ENCODE results near the gene COMMD9.

The COMMD9 gene

GRCh38 chr11:36238881-36239280 lies 50.3 kb downstream of the COMMD9 start:
- Histone ChIP-seq H3K4me3 (ENCODE audit: low read depth, low read length) (no peak overlapping the region), H3K9me3 (ENCODE audit: control insufficient read depth, insufficient read depth, low read depth, low read length) (no peaks in the 10 kb centered on the region), H3K4me1 (ENCODE audit: control insufficient read depth, insufficient read depth, low read length) (no peaks in the 10 kb centered on the region), H3K36me3 (ENCODE audit: control insufficient read depth in 2 of 2, insufficient read depth in 1 of 2, low read length in 2 of 2) (no peaks in the 10 kb centered on the region), H3K27ac (ENCODE audit: extremely low read depth, low read depth, low read length) (no peak overlapping the region)
- ChIA-PET POLR2A (no interaction called here), CTCF (interaction anchor here (1.3 kb wide), 1 partner anchor 27 kb away, joined by 6 read pairs; no protein-coding TSS in a partner anchor)
- TF ChIP-seq ZNF221 (tag by site-specific recombination; IDR thresholded peaks at IDR 0.05; ENCODE audit: borderline replicate concordance) (no peak), ZNF629 (tag by site-specific recombination; IDR thresholded peaks at IDR 0.05) (no peak)

- H3K27ac ChIP-seq (ENCODE audit: extremely low read depth, low read depth, low read length) = no peak overlapping the region
- H3K4me1 ChIP-seq (ENCODE audit: control insufficient read depth, insufficient read depth, low read length) = no peaks in the 10 kb centered on the region
- no peaks in the 10 kb centered on the region for H3K9me3 ChIP-seq (ENCODE audit: control insufficient read depth, insufficient read depth, low read depth, low read length)
- CTCF ChIA-PET = interaction anchor here (1.3 kb wide), 2 partner anchors 21 to 28 kb away, joined by 6 to 7 read pairs; no protein-coding TSS in a partner anchor
- no peak overlapping the region for H3K4me3 ChIP-seq (ENCODE audit: low read depth, low read length)
- POLR2A ChIA-PET = no interaction called here
- no peak for TF ChIP-seq ZNF639 (tag by site-specific recombination; IDR thresholded peaks at IDR 0.05)
- no peaks in the 10 kb centered on the region for H3K36me3 ChIP-seq (ENCODE audit: control insufficient read depth in 2 of 2, insufficient read depth in 1 of 2, low read length in 2 of 2)
Measured at GRCh38 chr11:36238036-36238631, 51.1 kb downstream of the COMMD9 start.

- Histone ChIP-seq H3K27ac (ENCODE audit: extremely low read depth, low read depth, low read length) (no peak overlapping the region), H3K4me3 (ENCODE audit: low read depth, low read length) (no peak overlapping the region), H3K36me3 (ENCODE audit: control insufficient read depth in 2 of 2, insufficient read depth in 1 of 2, low read length in 2 of 2) (no peaks in the 10 kb centered on the region), H3K9me3 (ENCODE audit: control insufficient read depth, insufficient read depth, low read depth, low read length) (no peaks in the 10 kb centered on the region), H3K4me1 (ENCODE audit: control insufficient read depth, insufficient read depth, low read length) (no peaks in the 10 kb centered on the region)
- TF ChIP-seq ZNF707 (tag by site-specific recombination; IDR thresholded peaks at IDR 0.05) (no peak), ZSCAN4 (tag by site-specific recombination; IDR thresholded peaks at IDR 0.05) (no peak), ZNF510 (tag by site-specific recombination; IDR thresholded peaks at IDR 0.05; ENCODE audit: insufficient replicate concordance) (no peak)
- ChIA-PET POLR2A (no interaction called here), CTCF (interaction anchor here (0.8 to 1.3 kb wide), 2 partner anchors 14 to 22 kb away, joined by 3 to 7 read pairs; no protein-coding TSS in a partner anchor)
Measured at GRCh38 chr11:36237391-36237790, 51.8 kb downstream of the COMMD9 start.

DNA sequence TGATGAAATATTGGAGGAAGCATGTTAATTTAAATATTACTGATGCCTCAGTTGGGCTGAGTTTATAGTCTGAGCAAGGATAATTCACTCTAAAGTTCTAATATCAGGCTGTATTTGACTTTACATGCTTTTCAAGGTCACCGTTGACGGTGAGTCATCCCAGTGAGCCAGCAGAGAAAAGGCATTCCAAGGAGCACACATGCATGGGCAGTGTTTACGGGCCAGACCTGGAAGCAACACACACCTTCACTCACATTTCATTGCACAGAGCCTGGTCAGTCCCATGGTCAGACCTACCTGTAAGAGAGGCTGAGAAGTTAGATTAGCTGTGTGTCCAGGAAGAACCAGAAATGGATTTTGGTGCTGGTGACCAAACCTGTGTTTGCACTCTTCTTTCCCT lies 53.5 kb downstream of the COMMD9 start:
- Histone ChIP-seq H3K27ac (ENCODE audit: extremely low read depth, low read depth, low read length) (no peak overlapping the region), H3K9me3 (ENCODE audit: control insufficient read depth, insufficient read depth, low read depth, low read length) (no peaks in the 10 kb centered on the region), H3K4me1 (ENCODE audit: control insufficient read depth, insufficient read depth, low read length) (0 out of 2 replicates have a peak, but pooled peaks cover 2% of the 10 kb centered on the region), H3K4me3 (ENCODE audit: low read depth, low read length) (no peak overlapping the region), H3K36me3 (ENCODE audit: control insufficient read depth in 2 of 2, insufficient read depth in 1 of 2, low read length in 2 of 2) (no peaks in the 10 kb centered on the region)
- POLR2A ChIA-PET = no interaction called here
- CTCF ChIA-PET = interaction anchor here (1.0 kb wide), 1 partner anchor 414 kb away, joined by 3 read pairs; no protein-coding TSS in a partner anchor
- TF ChIP-seq ZNF239 (tag by site-specific recombination; IDR thresholded peaks at IDR 0.05) = no peak
- TF ChIP-seq ZNF433 (tag by site-specific recombination; IDR thresholded peaks at IDR 0.05; ENCODE audit: low read depth) = no peak
- TF ChIP-seq SCRT1 (tag by site-specific recombination; IDR thresholded peaks at IDR 0.05; ENCODE audit: borderline replicate concordance) = no peak
- TF ChIP-seq, protein P1, sequence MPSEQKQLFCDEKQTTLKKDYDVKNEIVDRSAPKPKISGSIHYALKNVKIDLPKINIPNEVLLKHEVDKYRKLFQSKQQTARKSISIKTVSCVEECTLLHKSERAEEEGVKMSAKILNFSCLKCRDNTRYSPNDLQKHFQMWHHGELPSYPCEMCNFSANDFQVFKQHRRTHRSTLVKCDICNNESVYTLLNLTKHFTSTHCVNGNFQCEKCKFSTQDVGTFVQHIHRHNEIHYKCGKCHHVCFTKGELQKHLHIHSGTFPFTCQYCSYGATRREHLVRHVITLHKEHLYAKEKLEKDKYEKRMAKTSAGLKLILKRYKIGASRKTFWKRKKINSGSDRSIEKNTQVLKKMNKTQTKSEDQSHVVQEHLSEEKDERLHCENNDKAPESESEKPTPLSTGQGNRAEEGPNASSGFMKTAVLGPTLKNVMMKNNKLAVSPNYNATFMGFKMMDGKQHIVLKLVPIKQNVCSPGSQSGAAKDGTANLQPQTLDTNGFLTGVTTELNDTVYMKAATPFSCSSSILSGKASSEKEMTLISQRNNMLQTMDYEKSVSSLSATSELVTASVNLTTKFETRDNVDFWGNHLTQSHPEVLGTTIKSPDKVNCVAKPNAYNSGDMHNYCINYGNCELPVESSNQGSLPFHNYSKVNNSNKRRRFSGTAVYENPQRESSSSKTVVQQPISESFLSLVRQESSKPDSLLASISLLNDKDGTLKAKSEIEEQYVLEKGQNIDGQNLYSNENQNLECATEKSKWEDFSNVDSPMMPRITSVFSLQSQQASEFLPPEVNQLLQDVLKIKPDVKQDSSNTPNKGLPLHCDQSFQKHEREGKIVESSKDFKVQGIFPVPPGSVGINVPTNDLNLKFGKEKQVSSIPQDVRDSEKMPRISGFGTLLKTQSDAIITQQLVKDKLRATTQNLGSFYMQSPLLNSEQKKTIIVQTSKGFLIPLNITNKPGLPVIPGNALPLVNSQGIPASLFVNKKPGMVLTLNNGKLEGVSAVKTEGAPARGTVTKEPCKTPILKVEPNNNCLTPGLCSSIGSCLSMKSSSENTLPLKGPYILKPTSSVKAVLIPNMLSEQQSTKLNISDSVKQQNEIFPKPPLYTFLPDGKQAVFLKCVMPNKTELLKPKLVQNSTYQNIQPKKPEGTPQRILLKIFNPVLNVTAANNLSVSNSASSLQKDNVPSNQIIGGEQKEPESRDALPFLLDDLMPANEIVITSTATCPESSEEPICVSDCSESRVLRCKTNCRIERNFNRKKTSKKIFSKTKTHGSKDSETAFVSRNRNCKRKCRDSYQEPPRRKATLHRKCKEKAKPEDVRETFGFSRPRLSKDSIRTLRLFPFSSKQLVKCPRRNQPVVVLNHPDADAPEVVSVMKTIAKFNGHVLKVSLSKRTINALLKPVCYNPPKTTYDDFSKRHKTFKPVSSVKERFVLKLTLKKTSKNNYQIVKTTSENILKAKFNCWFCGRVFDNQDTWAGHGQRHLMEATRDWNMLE (tag by site-specific recombination; conservative IDR thresholded peaks at IDR 0.05; ENCODE audit: low read depth) = no peak
- TF ChIP-seq, protein P2, sequence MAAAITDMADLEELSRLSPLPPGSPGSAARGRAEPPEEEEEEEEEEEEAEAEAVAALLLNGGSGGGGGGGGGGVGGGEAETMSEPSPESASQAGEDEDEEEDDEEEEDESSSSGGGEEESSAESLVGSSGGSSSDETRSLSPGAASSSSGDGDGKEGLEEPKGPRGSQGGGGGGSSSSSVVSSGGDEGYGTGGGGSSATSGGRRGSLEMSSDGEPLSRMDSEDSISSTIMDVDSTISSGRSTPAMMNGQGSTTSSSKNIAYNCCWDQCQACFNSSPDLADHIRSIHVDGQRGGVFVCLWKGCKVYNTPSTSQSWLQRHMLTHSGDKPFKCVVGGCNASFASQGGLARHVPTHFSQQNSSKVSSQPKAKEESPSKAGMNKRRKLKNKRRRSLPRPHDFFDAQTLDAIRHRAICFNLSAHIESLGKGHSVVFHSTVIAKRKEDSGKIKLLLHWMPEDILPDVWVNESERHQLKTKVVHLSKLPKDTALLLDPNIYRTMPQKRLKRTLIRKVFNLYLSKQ (tag by site-specific recombination; IDR thresholded peaks at IDR 0.05; ENCODE audit: borderline replicate concordance) = no peak
- TF ChIP-seq ZNF121 (tag by site-specific recombination; IDR thresholded peaks at IDR 0.05) = no peak
- no peak for TF ChIP-seq SP3 (tag by site-specific recombination; IDR thresholded peaks at IDR 0.05)
- TF ChIP-seq ZBTB11 (tag by site-specific recombination; conservative IDR thresholded peaks at IDR 0.05; ENCODE audit: low read depth) = no peak
